Measurements from ENCODE around the gene MAPK13. TPM values are rescaled to one million over a fixed set of nuclear protein-coding genes. Genes with fewer than 3 reads are reported as not detected.
A peak's percentile ranks its signal among the peaks of the same experiment; 100 is the strongest.

MAPK13 gene
- total RNA-seq, 1 experiment from 2014 or later: 13.6 TPM

- CTCF ChIA-PET: interaction anchor here (0.7 to 0.8 kb wide), 2 partner anchors 9 to 12 kb away, joined by 3 to 4 read pairs; no protein-coding TSS in a partner anchor
- DNase-seq (ENCODE audit: low spot score): no peak
- TF ChIP-seq IRF2 (CRISPR knock-in tag; IDR thresholded peaks at IDR 0.05; ENCODE audit: borderline replicate concordance, low read depth): no peak
- TF ChIP-seq ZNF423 (CRISPR knock-in tag; IDR thresholded peaks at IDR 0.05): no peak
- no peak for TF ChIP-seq ESRRA (CRISPR knock-in tag; IDR thresholded peaks at IDR 0.05; ENCODE audit: borderline replicate concordance)
- TF ChIP-seq RELA (CRISPR knock-in tag; IDR thresholded peaks at IDR 0.05; ENCODE audit: borderline replicate concordance): no peak
- no peak for TF ChIP-seq ZSCAN18 (CRISPR knock-in tag; IDR thresholded peaks at IDR 0.05)
- TF ChIP-seq CREM (CRISPR knock-in tag; IDR thresholded peaks at IDR 0.05): no peak
- TF ChIP-seq E2F5 (CRISPR knock-in tag; IDR thresholded peaks at IDR 0.05): no peak
- TF ChIP-seq HMGXB4 (CRISPR knock-in tag; IDR thresholded peaks at IDR 0.05): no peak
- TF ChIP-seq CBFB (CRISPR knock-in tag; IDR thresholded peaks at IDR 0.05; ENCODE audit: low read depth): no peak
- TF ChIP-seq GTF2I (CRISPR knock-in tag; conservative IDR thresholded peaks at IDR 0.05): no peak
- TF ChIP-seq ELF4 (CRISPR knock-in tag; IDR thresholded peaks at IDR 0.05; ENCODE audit: low read depth): no peak
- Mint-ChIP-seq H3K9me3 (no peaks in the 10 kb centered on the region), H3K4me3 (no peak overlapping the region), H3K4me1 (peaks cover 21% of the 10 kb centered on the region), H3K27ac (peak overlapping the region; percentile 67; the same call in 1 of the 2 replicates), H3K36me3 (peaks cover 2% of the 10 kb centered on the region; the same call in 1 of the 2 replicates), H3K27me3 (ENCODE audit: low read depth) (no peaks in the 10 kb centered on the region)
- POLR2A ChIA-PET: interaction anchor here (0.6 kb wide), 1 partner anchor 43 kb away, joined by 4 read pairs; no protein-coding TSS in a partner anchor
- ATAC-seq: no peak
Observed at GRCh38 chr6:36114798-36115408, 15.4 kb upstream of the MAPK13 start.

- ChIA-PET POLR2A (interaction anchor here (0.6 to 0.7 kb wide), 2 partner anchors 11 to 42 kb away, joined by 4 to 5 read pairs; no protein-coding TSS in a partner anchor), CTCF (interaction anchor here (0.7 kb wide), 1 partner anchor 12 kb away, joined by 4 read pairs; no protein-coding TSS in a partner anchor)
- Mint-ChIP-seq H3K27ac (no peak overlapping the region), H3K4me3 (no peak overlapping the region), H3K27me3 (ENCODE audit: low read depth) (no peaks in the 10 kb centered on the region), H3K4me1 (peaks cover 24% of the 10 kb centered on the region), H3K9me3 (no peaks in the 10 kb centered on the region), H3K36me3 (peaks cover 2% of the 10 kb centered on the region; the same call in 1 of the 2 replicates)
- ATAC-seq (no peak), DNase-seq (ENCODE audit: low spot score) (no peak)
- TF ChIP-seq IRF2 (CRISPR knock-in tag; IDR thresholded peaks at IDR 0.05; ENCODE audit: borderline replicate concordance, low read depth) (no peak), FOXK1 (CRISPR knock-in tag; IDR thresholded peaks at IDR 0.05) (no peak), ZNF671 (CRISPR knock-in tag; IDR thresholded peaks at IDR 0.05) (no peak), JUN (CRISPR knock-in tag; IDR thresholded peaks at IDR 0.05) (no peak), CREB1 (CRISPR knock-in tag; IDR thresholded peaks at IDR 0.05) (no peak), MXD4 (CRISPR knock-in tag; IDR thresholded peaks at IDR 0.05; ENCODE audit: borderline replicate concordance) (no peak)
Observed at GRCh38 chr6:36115412-36115811, 14.9 kb upstream of the MAPK13 start.

- H3K9me3 Mint-ChIP-seq: no peaks in the 10 kb centered on the region
- DNase-seq (ENCODE audit: low spot score) (no peak), ATAC-seq (no peak)
- ChIA-PET POLR2A (interaction anchor here (0.7 kb wide), 1 partner anchor 12 kb away, joined by 5 read pairs; no protein-coding TSS in a partner anchor), CTCF (no interaction called here)
- peaks cover 2% of the 10 kb centered on the region; the same call in 1 of the 2 replicates for H3K36me3 Mint-ChIP-seq
- no peaks in the 10 kb centered on the region for H3K27me3 Mint-ChIP-seq (ENCODE audit: low read depth)
- H3K27ac Mint-ChIP-seq: no peak overlapping the region
- peaks cover 32% of the 10 kb centered on the region for H3K4me1 Mint-ChIP-seq
- no peak overlapping the region for H3K4me3 Mint-ChIP-seq
- no peak for TF ChIP-seq HMGA2 (CRISPR knock-in tag; IDR thresholded peaks at IDR 0.05)
- no peak for TF ChIP-seq ZSCAN18 (CRISPR knock-in tag; IDR thresholded peaks at IDR 0.05)
- no peak for TF ChIP-seq ZNF219 (CRISPR knock-in tag; IDR thresholded peaks at IDR 0.05; ENCODE audit: borderline replicate concordance)
- no peak for TF ChIP-seq ZNF138 (CRISPR knock-in tag; conservative IDR thresholded peaks at IDR 0.05)
- no peak for TF ChIP-seq AFF4 (CRISPR knock-in tag; IDR thresholded peaks at IDR 0.05; ENCODE audit: borderline replicate concordance)
Observed at GRCh38 chr6:36116066-36116864, 14.0 kb upstream of the MAPK13 start.

Data from WTC11 (cell line).